HepG2 (cell line): ENCODE results near the gene KLK11. TPM values are rescaled to one million over a fixed set of nuclear protein-coding genes. Genes with fewer than 3 reads are reported as not detected.

Experiments used
- ATAC-seq: fragments of 200-7000 bp; cut with Tn5 transposase; 3 replicates; pipeline ENCODE4 v1.9.1; 2020; ENCODE audit warnings: mild to moderate bottlenecking, moderate library complexity
- BruUV-seq: library from RNA; stranded (reverse); fragments of 400-500 nt; replicated peaks from 2 replicates; lab custom pipeline; 2021; lab: Mats Ljungman, UMichigan
- CTCF ChIA-PET: fragments of 300-600 bp; formaldehyde crosslinking; extraction: SDS; loops from one replicate; lab custom pipeline; 2021; ENCODE audit warnings: low total read pairs, inconsistent platforms, low intra/inter-chr PET ratio; lab: Yijun Ruan, JAX
- POLR2A ChIA-PET: fragments of 350-600 bp; sonication (Branson Sonifier 250); formaldehyde crosslinking; loops from one replicate; lab custom pipeline; 2020; ENCODE audit warnings: antibody characterized with exemption, inconsistent platforms; lab: Yijun Ruan, JAX
- DNase-seq: peaks from one replicate; pipeline ENCODE4 v3.0.0-alpha.2; 2015; ENCODE audit warnings: low spot score
- FAIRE-seq: peaks from 3 replicates; lab custom pipeline; 2011; peaks lifted over from hg19 to GRCh38; lab: Jason Lieb, UNC
- H2AFZ ChIP-seq: one replicate; pipeline ENCODE4 v1.6.1; 2011; ENCODE audit warnings: low read length, inconsistent platforms
- H3K27ac ChIP-seq: fragments of 300-600 bp; 3 replicates; pipeline ENCODE4 v1.8.0; 2011; ENCODE audit warnings: mixed run types, mild to moderate bottlenecking, mixed read lengths, low read length, inconsistent platforms; ENCODE audit not compliant: insufficient read depth; ENCODE audit errors: extremely low read length
- H3K27me3 ChIP-seq, 2 experiments: fragments of 200-600 bp in 1 of 2; 2 replicates in 1 of 2; 3 replicates in 1 of 2; pipeline versions ENCODE4 v1.6.0 to v1.8.0; 2011; ENCODE audit warnings: low read length in 2 of 2, mild to moderate bottlenecking in 2 of 2, moderate library complexity in 2 of 2, inconsistent platforms in 1 of 2; ENCODE audit not compliant: insufficient read depth in 2 of 2, control insufficient read depth in 1 of 2
- H3K36me3 ChIP-seq, 2 experiments: fragments of 200-600 bp in 1 of 2; replicated peaks in 1 of 2; 2 replicates in 1 of 2; 3 replicates in 1 of 2; pipeline versions ENCODE4 v1.5.1 to v1.8.0; 2011; ENCODE audit warnings: low read length in 2 of 2, inconsistent platforms in 1 of 2; ENCODE audit not compliant: insufficient read depth in 2 of 2, control insufficient read depth in 1 of 2
- H3K4me1 ChIP-seq: 2 replicates; pipeline ENCODE4 v1.5.1; 2012; ENCODE audit warnings: low read length, inconsistent platforms; ENCODE audit not compliant: insufficient read depth
- H3K4me2 ChIP-seq: 2 replicates; pipeline ENCODE4 v1.6.0; 2011; ENCODE audit warnings: low read depth, low read length, inconsistent platforms
- H3K4me3 ChIP-seq, 3 experiments: fragments of 200-600 bp in 1 of 3; sonication (generic), shearing (Covaris generic) in 1 of 3; replicated peaks in 1 of 3; 2 replicates each; pipeline ENCODE4 v1.5.1; 2011 to 2016; ENCODE audit warnings: low read length in 3 of 3, inconsistent platforms in 2 of 3, low read depth in 2 of 3, mild to moderate bottlenecking in 2 of 3, control low read depth in 1 of 3, mixed read lengths in 1 of 3; ENCODE audit not compliant: insufficient read depth in 1 of 3
- H3K79me2 ChIP-seq: one replicate; pipeline ENCODE4 v1.6.1; 2011; ENCODE audit warnings: low read length, inconsistent platforms; ENCODE audit not compliant: insufficient read depth
- H3K9ac ChIP-seq: 2 replicates; pipeline ENCODE4 v1.6.0; 2011; ENCODE audit warnings: mild to moderate bottlenecking, low read depth, low read length, inconsistent platforms; ENCODE audit not compliant: insufficient read depth
- H3K9me3 ChIP-seq: 2 replicates; pipeline ENCODE4 v1.5.1; 2012; ENCODE audit warnings: mild to moderate bottlenecking, low read length
- H4K20me1 ChIP-seq: 2 replicates; pipeline ENCODE4 v1.6.0; 2011; ENCODE audit warnings: inconsistent platforms, mild to moderate bottlenecking, low read length, moderate library complexity; ENCODE audit not compliant: insufficient read depth
- GATAD1 ChIP-seq: IDR thresholded peaks from 2 replicates; pipeline ENCODE4 v1.6.1; 2016; ENCODE audit warnings: missing genetic modification reagents, missing compliant biosample characterization
- KDM5A ChIP-seq: fragments of 200-600 bp; sonication (generic); IDR thresholded peaks from 2 replicates; pipeline ENCODE4 v1.7.0; 2018; ENCODE audit warnings: antibody characterized with exemption, mild to moderate bottlenecking, low read length, borderline replicate concordance
- KLF16 ChIP-seq, 2 experiments: sonication (generic) in 1 of 2; formaldehyde crosslinking in 1 of 2; IDR thresholded peaks; 2 replicates each; pipeline versions ENCODE4 v1.6.1 to v1.8.0; 2016 to 2023; ENCODE audit warnings: missing genetic modification reagents in 2 of 2, missing compliant biosample characterization in 1 of 2
- MIXL1 ChIP-seq: IDR thresholded peaks from 2 replicates; pipeline ENCODE4 v1.6.1; 2016
- NFAT5 ChIP-seq: sonication (generic); formaldehyde crosslinking; IDR thresholded peaks from 2 replicates; pipeline ENCODE4 v1.4.0; 2020; ENCODE audit warnings: missing genetic modification reagents
- NONO ChIP-seq, 2 experiments: fragments of 450-650 bp in 1 of 2; sonication (generic) in 1 of 2; formaldehyde crosslinking in 1 of 2; IDR thresholded peaks in 1 of 2; conservative IDR thresholded peaks in 1 of 2; 2 replicates each; pipeline versions ENCODE4 v1.6.1 to v1.8.0; 2017 to 2022; ENCODE audit warnings: mild to moderate bottlenecking in 1 of 2, missing genetic modification reagents in 1 of 2, moderate library complexity in 1 of 2
- PRDM4 ChIP-seq: sonication (generic); formaldehyde crosslinking; IDR thresholded peaks from 2 replicates; pipeline ENCODE4 v1.9.0; 2021; ENCODE audit warnings: missing genetic modification reagents, borderline replicate concordance
- ZNF143 ChIP-seq: sonication (generic); formaldehyde crosslinking; IDR thresholded peaks from 2 replicates; pipeline ENCODE4 v1.4.0; 2020; ENCODE audit warnings: missing genetic modification reagents
- ZNF326 ChIP-seq: sonication (generic); formaldehyde crosslinking; IDR thresholded peaks from 2 replicates; pipeline ENCODE4 v1.4.0; 2020; ENCODE audit warnings: missing genetic modification reagents, borderline replicate concordance
- ZNF567 ChIP-seq: sonication (generic); formaldehyde crosslinking; IDR thresholded peaks from 2 replicates; pipeline ENCODE4 v1.8.1; 2023; ENCODE audit warnings: mild to moderate bottlenecking, missing genetic modification reagents, borderline replicate concordance
- WGBS: methylation state at CpG from one replicate; pipeline ENCODE4 v1.1.6; 2017; ENCODE audit warnings: low lambda C conversion rate; 5-methylcytosine and 5-hydroxymethylcytosine counted together
- in situ Hi-C: cut with HindIII; loops from 2 replicates; pipeline ENCODE4 v1.10.0; 2017; ENCODE audit warnings: low pct_unique_long_range_greater_than_20kb; ENCODE audit not compliant: extremely low pct_ligation_motif_present
- intact Hi-C: fragments of 100-400 bp; cut with micrococcal nuclease; formaldehyde crosslinking; loops from one replicate; pipeline ENCODE4 v1.10.0; 2022; ENCODE audit not compliant: unreplicated experiment
- polyA plus RNA-seq, 8 experiments: library from polyadenylated mRNA; depleted of rRNA in 3 of 8; stranded (reverse) in 7 of 8; unstranded in 1 of 8; fragments of >200 nt; fragmentation: Illumina TruSeq in 4 of 8; extraction: Trizol in 4 of 8; gene quantifications; 2 replicates each; pipeline versions ENCODE4 v1.2.1 to v1.2.3, GENCODE V29; 2011 to 2016; ENCODE audit warnings: low read depth in 4 of 8, missing spikeins in 1 of 8, mixed read lengths in 1 of 8; ENCODE audit not compliant: insufficient read depth in 1 of 8
- total RNA-seq, 5 experiments: library from RNA; depleted of rRNA; stranded (reverse); fragments of >200 nt; fragmentation: Illumina TruSeq; extraction: Trizol; gene quantifications; 2 replicates each; pipeline ENCODE4 v1.2.3, GENCODE V29; 2016; ENCODE audit warnings: low read depth in 1 of 5

The KLK11 gene
- total and polyA plus RNA-seq, 2 of the 13 experiments (the other 11 are each of a cell fraction or from before 2014, with no cell fraction given) = not detected

- peaks cover 0 to 5% of the 10 kb centered on the region in 2 experiments; a peak in 1 of 5 replicates for H3K27me3 ChIP-seq
- no peak overlapping the region for H2AFZ ChIP-seq
- no peak overlapping the region for H3K4me3 ChIP-seq
- H3K9me3 ChIP-seq = no peaks in the 10 kb centered on the region
- CTCF ChIA-PET = no interaction called here
- no peak overlapping the region for H3K9ac ChIP-seq
- in situ Hi-C loops = no loop called here
- no peak overlapping the region for H3K4me2 ChIP-seq
- ATAC-seq (no peak), FAIRE-seq (no peak), DNase-seq (no peak)
- no peaks in the 10 kb centered on the region for H4K20me1 ChIP-seq
- BruUV-seq = no TSS peak
- no peaks in the 10 kb centered on the region for H3K4me1 ChIP-seq
- WGBS = 30% methylated on average over 5 of the region's 9 CpGs
- intact Hi-C loops = no loop called here
- H3K36me3 ChIP-seq = no peaks in the 10 kb centered on the region
- no peaks in the 10 kb centered on the region for H3K79me2 ChIP-seq
- POLR2A ChIA-PET = no interaction called here
- H3K27ac ChIP-seq = no peak overlapping the region
- TF ChIP-seq ZNF143 (CRISPR knock-in tag) = no peak
- no peak for TF ChIP-seq MIXL1
- TF ChIP-seq KLF16 (CRISPR knock-in tag; IDR thresholded peaks at IDR 0.05) = no peak
- no peak for TF ChIP-seq NONO (IDR thresholded peaks at IDR 0.05)
- TF ChIP-seq NONO (CRISPR knock-in tag; conservative IDR thresholded peaks at IDR 0.05) = no peak
- no peak for TF ChIP-seq KDM5A
- no peak for TF ChIP-seq ZNF567 (CRISPR knock-in tag)
- TF ChIP-seq ZNF326 = no peak
- no peak for TF ChIP-seq NFAT5 (CRISPR knock-in tag)
- TF ChIP-seq PRDM4 = no peak
- TF ChIP-seq GATAD1 (CRISPR knock-in tag) = no peak
Observed at GRCh38 chr19:50974702-50975556, 51.5 kb downstream of the KLK11 start.
